Liver (tissue), 3 donors: ENCODE results near the gene ZNF618.

Source experiments
- GABPA ChIP-seq, 2 donors: IDR thresholded peaks in 1 of 2; conservative IDR thresholded peaks in 1 of 2; 2 replicates each; pipeline ENCODE4 v1.6.1; 2016; ENCODE audit warnings: antibody characterized with exemption in 2 of 2, mild to moderate bottlenecking in 1 of 2, moderate library complexity in 1 of 2
- RAD21 ChIP-seq, 2 donors: IDR thresholded peaks; 2 replicates each; pipeline ENCODE4 v1.6.1; 2016; ENCODE audit warnings: antibody characterized with exemption in 2 of 2, mild to moderate bottlenecking in 2 of 2
- SP1 ChIP-seq: IDR thresholded peaks from 2 replicates; pipeline ENCODE4 v1.6.1; 2018; ENCODE audit warnings: antibody characterized with exemption, mild to moderate bottlenecking
- TAF1 ChIP-seq: conservative IDR thresholded peaks from 2 replicates; pipeline ENCODE4 v1.6.1; 2016; ENCODE audit warnings: antibody characterized with exemption, mild to moderate bottlenecking
- TF ChIP-seq, protein P1 (sequence below): fragments of 150-350 bp; IDR thresholded peaks from 2 replicates; pipeline ENCODE4 v1.5.1; 2017; ENCODE audit warnings: improper control_type of control experiment, low read depth, low read length; ENCODE audit not compliant: missing input control
- TF ChIP-seq, protein P2 (sequence below): IDR thresholded peaks from 2 replicates; pipeline ENCODE4 v1.6.1; 2016; ENCODE audit warnings: antibody characterized with exemption
- donor health status: healthy.
- donor health status: healthy.

DNA sequence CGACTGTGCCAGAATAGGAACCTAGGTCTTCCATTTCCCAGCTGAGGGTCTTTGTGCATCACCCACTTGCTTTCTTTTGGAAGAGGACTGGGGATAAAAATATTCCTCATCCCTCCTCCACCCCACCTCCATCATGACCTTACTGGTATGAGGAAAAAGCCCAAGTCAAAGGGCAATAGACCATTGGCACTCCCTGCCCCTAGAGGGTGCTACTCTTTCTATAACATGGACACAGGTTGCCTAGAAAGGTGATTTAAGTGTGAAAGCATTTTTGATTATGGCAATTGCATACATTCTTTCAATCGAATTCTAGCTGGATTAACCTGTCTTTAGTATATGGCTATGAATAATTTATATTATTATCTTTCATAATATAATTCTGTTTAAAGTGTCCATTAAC, 22.8 kb upstream of the ZNF618 start:
- TF ChIP-seq, protein P1, sequence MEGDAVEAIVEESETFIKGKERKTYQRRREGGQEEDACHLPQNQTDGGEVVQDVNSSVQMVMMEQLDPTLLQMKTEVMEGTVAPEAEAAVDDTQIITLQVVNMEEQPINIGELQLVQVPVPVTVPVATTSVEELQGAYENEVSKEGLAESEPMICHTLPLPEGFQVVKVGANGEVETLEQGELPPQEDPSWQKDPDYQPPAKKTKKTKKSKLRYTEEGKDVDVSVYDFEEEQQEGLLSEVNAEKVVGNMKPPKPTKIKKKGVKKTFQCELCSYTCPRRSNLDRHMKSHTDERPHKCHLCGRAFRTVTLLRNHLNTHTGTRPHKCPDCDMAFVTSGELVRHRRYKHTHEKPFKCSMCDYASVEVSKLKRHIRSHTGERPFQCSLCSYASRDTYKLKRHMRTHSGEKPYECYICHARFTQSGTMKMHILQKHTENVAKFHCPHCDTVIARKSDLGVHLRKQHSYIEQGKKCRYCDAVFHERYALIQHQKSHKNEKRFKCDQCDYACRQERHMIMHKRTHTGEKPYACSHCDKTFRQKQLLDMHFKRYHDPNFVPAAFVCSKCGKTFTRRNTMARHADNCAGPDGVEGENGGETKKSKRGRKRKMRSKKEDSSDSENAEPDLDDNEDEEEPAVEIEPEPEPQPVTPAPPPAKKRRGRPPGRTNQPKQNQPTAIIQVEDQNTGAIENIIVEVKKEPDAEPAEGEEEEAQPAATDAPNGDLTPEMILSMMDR = peak; percentile 69
- TF ChIP-seq TAF1 (no peak), RAD21 (IDR thresholded peaks at IDR 0.05) (peak; percentile 88 to 89), SP1 (no peak), GABPA (IDR thresholded peaks at IDR 0.05 in 1 of 2, conservative IDR thresholded peaks at IDR 0.05 in 1 of 2) (no peak)
- TF ChIP-seq, protein P2, sequence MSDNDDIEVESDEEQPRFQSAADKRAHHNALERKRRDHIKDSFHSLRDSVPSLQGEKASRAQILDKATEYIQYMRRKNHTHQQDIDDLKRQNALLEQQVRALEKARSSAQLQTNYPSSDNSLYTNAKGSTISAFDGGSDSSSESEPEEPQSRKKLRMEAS = no peak
